GM13976 (cell line): Measurements from ENCODE around the gene ITGB3.

Experiments used
- DNase-seq: peaks from one replicate; pipeline ENCODE4 v3.0.0; 2012; ENCODE audit warnings: low spot score
- CTCF ChIP-seq: IDR thresholded peaks from 2 replicates; pipeline ENCODE4 v1.5.1; 2012; ENCODE audit warnings: borderline replicate concordance, mild to moderate bottlenecking; ENCODE audit not compliant: insufficient read depth; ENCODE audit errors: extremely low read depth, missing control alignments, control extremely low read depth
- in situ Hi-C: fragments of 300-500 bp; cut with MboI; formaldehyde crosslinking; loops from one replicate; pipeline ENCODE4 v1.12.0; 2022; ENCODE audit warnings: low sequenced_read_pairs, mixed read lengths, inconsistent platforms; ENCODE audit not compliant: unreplicated experiment

ITGB3 gene

GRCh38 chr17:47301161-47301560, 47.5 kb downstream of the ITGB3 start:
- in situ Hi-C loops, result no loop called here
- TF ChIP-seq CTCF, result no peak
- DNase-seq, result peak; percentile 46

- no peak for DNase-seq
- in situ Hi-C loops, result no loop called here
- no peak for TF ChIP-seq CTCF
Observed at GRCh38 chr17:47301831-47302230, 48.2 kb downstream of the ITGB3 start.

GRCh38 chr17:47304186-47304585, 50.6 kb downstream of the ITGB3 start:
- in situ Hi-C loops, result no loop called here
- TF ChIP-seq CTCF, result no peak
- DNase-seq, result no peak

GRCh38 chr17:47305302-47305923, 51.8 kb downstream of the ITGB3 start:
- no peak for DNase-seq
- in situ Hi-C loops, result no loop called here

GRCh38 chr17:47310186-47310733, 56.6 kb downstream of the ITGB3 start:
- no peak for DNase-seq
- in situ Hi-C loops, result loop anchor here (5.0 kb wide), 1 partner anchor 78 kb away; no protein-coding TSS in a partner anchor

More at GRCh38 chr17:47305302-47305923, 51.8 kb downstream of the ITGB3 start:
- TF ChIP-seq CTCF, result no peak

GRCh38 chr17:47311420-47311819, 57.8 kb downstream of the ITGB3 start:
- in situ Hi-C loops, result loop anchor here (5.0 kb wide), 1 partner anchor 79 kb away; no protein-coding TSS in a partner anchor
- DNase-seq, result no peak
- TF ChIP-seq CTCF, result no peak

More at GRCh38 chr17:47310186-47310733, 56.6 kb downstream of the ITGB3 start:
- TF ChIP-seq CTCF, result no peak
